Panc1 (cell line): ENCODE results near the gene NAV1. TPM values are rescaled to one million over a fixed set of nuclear protein-coding genes. Genes with fewer than 3 reads are reported as not detected.

ENCODE experiments used
- ATAC-seq: fragments of 200-7000 bp; cut with Tn5 transposase; 2 replicates; pipeline ENCODE4 v1.9.1; 2020; ENCODE audit warnings: mild to moderate bottlenecking, moderate library complexity
- BruUV-seq: library from RNA; stranded (reverse); fragments of 400-500 nt; replicated peaks from 2 replicates; lab custom pipeline; 2021; lab: Mats Ljungman, UMichigan
- CTCF ChIA-PET: fragments of 300-600 bp; sonication (Branson Sonifier 250); formaldehyde crosslinking; loops from one replicate; lab custom pipeline; 2022; ENCODE audit warnings: antibody characterized with exemption; lab: Charles Lee
- POLR2A ChIA-PET: fragments of 300-600 bp; sonication (Branson Sonifier 250); formaldehyde crosslinking; loops from one replicate; lab custom pipeline; 2022; ENCODE audit warnings: antibody characterized with exemption; lab: Charles Lee
- DNase-seq: peaks from one replicate; pipeline ENCODE4 v3.0.0-alpha.2; 2010; ENCODE audit warnings: low read depth, low spot score
- H3K27ac ChIP-seq: 2 replicates; pipeline ENCODE4 v1.5.1; 2011; ENCODE audit warnings: mild to moderate bottlenecking, low read length, inconsistent platforms
- H3K27me3 ChIP-seq: fragments of 200-500 bp; sonication (Bioruptor generic); 2 replicates; pipeline ENCODE4 v1.6.0; 2014; ENCODE audit warnings: low read length, inconsistent platforms; ENCODE audit not compliant: control insufficient read depth, insufficient read depth
- H3K36me3 ChIP-seq: fragments of 200-500 bp; sonication (Bioruptor generic); 2 replicates; pipeline ENCODE4 v1.5.1; 2014; ENCODE audit warnings: inconsistent platforms, mild to moderate bottlenecking, low read length, moderate library complexity; ENCODE audit not compliant: control insufficient read depth, insufficient read depth
- H3K4me1 ChIP-seq: 2 replicates; pipeline ENCODE4 v1.5.1; 2011; ENCODE audit warnings: inconsistent platforms, mild to moderate bottlenecking, low read length, moderate library complexity; ENCODE audit not compliant: control insufficient read depth, insufficient read depth
- H3K4me3 ChIP-seq, 2 experiments: 2 replicates each; pipeline ENCODE4 v1.5.1; 2011 to 2012; ENCODE audit warnings: low read depth in 2 of 2, low read length in 2 of 2, mild to moderate bottlenecking in 2 of 2, inconsistent platforms in 1 of 2, moderate library complexity in 1 of 2
- H3K9me3 ChIP-seq: fragments of 200-500 bp; sonication (Bioruptor generic); 2 replicates; pipeline ENCODE4 v1.5.1; 2014; ENCODE audit warnings: low read depth, mild to moderate bottlenecking, inconsistent platforms, low read length, moderate library complexity; ENCODE audit not compliant: control insufficient read depth, insufficient read depth
- POLR2AphosphoS5 ChIP-seq: IDR thresholded peaks from 2 replicates; pipeline ENCODE4 v1.6.1; 2012; ENCODE audit warnings: mild to moderate bottlenecking, low read depth, low read length, moderate library complexity
- SIN3A ChIP-seq: IDR thresholded peaks from 2 replicates; pipeline ENCODE4 v1.6.1; 2012; ENCODE audit warnings: low read depth, mild to moderate bottlenecking, low read length, moderate library complexity, borderline replicate concordance; ENCODE audit not compliant: insufficient read depth
- TCF7L2 ChIP-seq: IDR thresholded peaks from 2 replicates; pipeline ENCODE4 v1.6.1; 2011; ENCODE audit warnings: mild to moderate bottlenecking, low read depth, low read length, inconsistent platforms
- in situ Hi-C: cut with HindIII; loops from 2 replicates; pipeline ENCODE4 v1.10.0; 2016; ENCODE audit warnings: low sequenced_read_pairs, low pct_unique_long_range_greater_than_20kb
- intact Hi-C: fragments of 100-400 bp; cut with micrococcal nuclease; formaldehyde crosslinking; loops from one replicate; pipeline ENCODE4 v1.10.0; 2022; ENCODE audit not compliant: unreplicated experiment
- total RNA-seq: library from RNA; stranded (reverse); gene quantifications from one replicate; pipeline ENCODE4 v1.2.1, GENCODE V29; 2021; ENCODE audit not compliant: unreplicated experiment
- TF ChIP-seq, protein P1 (sequence below): fragments of 450-650 bp; IDR thresholded peaks from 2 replicates; pipeline ENCODE4 v1.5.1; 2017; ENCODE audit warnings: mild to moderate bottlenecking
- TF ChIP-seq, protein P2 (sequence below), 2 experiments: IDR thresholded peaks; 2 replicates each; pipeline ENCODE4 v1.6.1; 2011 to 2012; ENCODE audit warnings: low read depth in 2 of 2, control low read depth in 1 of 2, low read length in 1 of 2, mild to moderate bottlenecking in 1 of 2, moderate library complexity in 1 of 2; ENCODE audit not compliant: insufficient read depth in 1 of 2

NAV1 gene
- total RNA-seq, 1 experiment from 2014 or later: 29.0 TPM

DNA sequence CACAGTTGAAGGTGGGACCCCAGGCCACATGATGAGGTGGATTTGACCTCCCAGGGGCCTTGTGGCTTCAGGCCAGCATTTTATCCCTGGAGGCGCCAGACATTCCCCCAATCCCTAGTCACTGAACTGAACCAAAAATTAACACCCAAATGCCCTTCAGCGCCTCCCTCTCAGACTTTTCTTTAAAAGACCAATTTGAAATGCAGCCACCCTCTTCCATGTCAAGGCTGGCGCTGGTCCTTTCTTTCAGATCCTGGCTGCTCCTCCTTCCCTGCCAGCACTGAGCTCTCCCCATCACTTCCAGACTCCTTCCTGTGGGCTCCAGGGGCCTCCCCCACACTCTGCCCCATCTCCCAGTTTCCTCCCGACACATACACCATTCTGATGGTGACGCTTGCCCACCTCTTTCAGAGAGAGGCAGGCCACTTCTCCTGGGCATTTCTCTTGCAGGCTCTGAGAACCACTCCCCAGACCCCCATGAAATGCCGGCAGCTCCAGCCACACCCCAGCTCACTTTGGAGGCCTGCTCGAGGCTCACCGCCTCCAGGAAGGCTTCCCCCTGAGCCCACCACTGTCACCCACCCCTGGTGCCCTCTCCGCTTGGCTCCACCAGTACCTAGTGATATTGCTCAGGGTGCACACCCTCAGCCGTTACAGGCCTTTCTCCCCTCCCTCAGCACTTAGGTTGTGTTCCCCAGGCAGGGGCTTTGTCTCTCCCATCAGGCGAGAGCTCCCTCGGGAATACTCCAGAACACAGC is 27.0 kb downstream of the NAV1 start:
- DNase-seq (no peak), ATAC-seq (no peak)
- Histone ChIP-seq H3K9me3 (no peaks in the 10 kb centered on the region), H3K4me1 (no peaks in the 10 kb centered on the region), H3K27me3 (no peaks in the 10 kb centered on the region), H3K4me3 (no peak overlapping the region), H3K27ac (no peak overlapping the region), H3K36me3 (no peaks in the 10 kb centered on the region)
- in situ Hi-C loops: no loop called here
- intact Hi-C loops: no loop called here
- POLR2A ChIA-PET: no interaction called here
- TF ChIP-seq TCF7L2 (no peak), POLR2AphosphoS5 (no peak), SIN3A (no peak)
- TF ChIP-seq, protein P1, sequence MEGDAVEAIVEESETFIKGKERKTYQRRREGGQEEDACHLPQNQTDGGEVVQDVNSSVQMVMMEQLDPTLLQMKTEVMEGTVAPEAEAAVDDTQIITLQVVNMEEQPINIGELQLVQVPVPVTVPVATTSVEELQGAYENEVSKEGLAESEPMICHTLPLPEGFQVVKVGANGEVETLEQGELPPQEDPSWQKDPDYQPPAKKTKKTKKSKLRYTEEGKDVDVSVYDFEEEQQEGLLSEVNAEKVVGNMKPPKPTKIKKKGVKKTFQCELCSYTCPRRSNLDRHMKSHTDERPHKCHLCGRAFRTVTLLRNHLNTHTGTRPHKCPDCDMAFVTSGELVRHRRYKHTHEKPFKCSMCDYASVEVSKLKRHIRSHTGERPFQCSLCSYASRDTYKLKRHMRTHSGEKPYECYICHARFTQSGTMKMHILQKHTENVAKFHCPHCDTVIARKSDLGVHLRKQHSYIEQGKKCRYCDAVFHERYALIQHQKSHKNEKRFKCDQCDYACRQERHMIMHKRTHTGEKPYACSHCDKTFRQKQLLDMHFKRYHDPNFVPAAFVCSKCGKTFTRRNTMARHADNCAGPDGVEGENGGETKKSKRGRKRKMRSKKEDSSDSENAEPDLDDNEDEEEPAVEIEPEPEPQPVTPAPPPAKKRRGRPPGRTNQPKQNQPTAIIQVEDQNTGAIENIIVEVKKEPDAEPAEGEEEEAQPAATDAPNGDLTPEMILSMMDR: no peak
- TF ChIP-seq, protein P2, sequence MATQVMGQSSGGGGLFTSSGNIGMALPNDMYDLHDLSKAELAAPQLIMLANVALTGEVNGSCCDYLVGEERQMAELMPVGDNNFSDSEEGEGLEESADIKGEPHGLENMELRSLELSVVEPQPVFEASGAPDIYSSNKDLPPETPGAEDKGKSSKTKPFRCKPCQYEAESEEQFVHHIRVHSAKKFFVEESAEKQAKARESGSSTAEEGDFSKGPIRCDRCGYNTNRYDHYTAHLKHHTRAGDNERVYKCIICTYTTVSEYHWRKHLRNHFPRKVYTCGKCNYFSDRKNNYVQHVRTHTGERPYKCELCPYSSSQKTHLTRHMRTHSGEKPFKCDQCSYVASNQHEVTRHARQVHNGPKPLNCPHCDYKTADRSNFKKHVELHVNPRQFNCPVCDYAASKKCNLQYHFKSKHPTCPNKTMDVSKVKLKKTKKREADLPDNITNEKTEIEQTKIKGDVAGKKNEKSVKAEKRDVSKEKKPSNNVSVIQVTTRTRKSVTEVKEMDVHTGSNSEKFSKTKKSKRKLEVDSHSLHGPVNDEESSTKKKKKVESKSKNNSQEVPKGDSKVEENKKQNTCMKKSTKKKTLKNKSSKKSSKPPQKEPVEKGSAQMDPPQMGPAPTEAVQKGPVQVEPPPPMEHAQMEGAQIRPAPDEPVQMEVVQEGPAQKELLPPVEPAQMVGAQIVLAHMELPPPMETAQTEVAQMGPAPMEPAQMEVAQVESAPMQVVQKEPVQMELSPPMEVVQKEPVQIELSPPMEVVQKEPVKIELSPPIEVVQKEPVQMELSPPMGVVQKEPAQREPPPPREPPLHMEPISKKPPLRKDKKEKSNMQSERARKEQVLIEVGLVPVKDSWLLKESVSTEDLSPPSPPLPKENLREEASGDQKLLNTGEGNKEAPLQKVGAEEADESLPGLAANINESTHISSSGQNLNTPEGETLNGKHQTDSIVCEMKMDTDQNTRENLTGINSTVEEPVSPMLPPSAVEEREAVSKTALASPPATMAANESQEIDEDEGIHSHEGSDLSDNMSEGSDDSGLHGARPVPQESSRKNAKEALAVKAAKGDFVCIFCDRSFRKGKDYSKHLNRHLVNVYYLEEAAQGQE (IDR thresholded peaks at IDR 0.05; ENCODE audit: insufficient read depth in 1 of 2, low read depth in 2 of 2, low read length in 1 of 2): no peak
- BruUV-seq: no TSS peak
- CTCF ChIA-PET: no interaction called here

DNA sequence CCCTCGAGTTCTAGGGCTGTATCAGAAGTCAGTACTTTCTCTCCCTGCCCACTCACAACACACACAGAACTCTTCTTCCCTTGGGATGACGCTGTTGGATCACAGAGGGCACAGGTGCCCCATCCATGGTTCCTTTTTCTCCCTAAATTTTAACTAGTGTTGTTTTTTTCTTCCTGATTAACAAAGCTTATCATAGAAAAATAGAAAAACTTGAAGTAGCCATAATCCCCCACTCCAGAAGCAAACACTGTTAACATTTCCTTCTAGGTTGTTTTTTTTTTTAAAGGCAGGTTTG is 27.5 kb downstream of the NAV1 start:
- no peaks in the 10 kb centered on the region for H3K4me1 ChIP-seq
- in situ Hi-C loops: no loop called here

More for the DNA sequence above, 27.5 kb downstream of the NAV1 start:
- ATAC-seq (no peak), DNase-seq (no peak)
- TF ChIP-seq, protein P2 (IDR thresholded peaks at IDR 0.05; ENCODE audit: insufficient read depth in 1 of 2, low read depth in 2 of 2, low read length in 1 of 2): no peak
- TF ChIP-seq POLR2AphosphoS5: no peak
- TF ChIP-seq TCF7L2: no peak
- Histone ChIP-seq H3K36me3 (no peaks in the 10 kb centered on the region), H3K4me3 (no peak overlapping the region), H3K27me3 (no peaks in the 10 kb centered on the region), H3K9me3 (no peaks in the 10 kb centered on the region), H3K27ac (no peak overlapping the region)
- intact Hi-C loops: no loop called here
- CTCF ChIA-PET: no interaction called here
- POLR2A ChIA-PET: no interaction called here
- BruUV-seq: no TSS peak
